Subcutaneous abdominal adipose tissue (tissue), 5 donors: Measurements from ENCODE around the gene BSX.

Source experiments
- H3K27ac ChIP-seq: one replicate; pipeline ENCODE4 v1.7.0; 2013; ENCODE audit warnings: low read depth, mild to moderate bottlenecking, inconsistent platforms, low read length, moderate library complexity
- H3K27me3 ChIP-seq, 5 donors: one replicate each; pipeline ENCODE4 v1.7.0; 2013; ENCODE audit warnings: low read length in 5 of 5, inconsistent platforms in 1 of 5; ENCODE audit not compliant: control insufficient read depth in 5 of 5, insufficient read depth in 4 of 5
- H3K36me3 ChIP-seq, 5 donors: one replicate each; pipeline ENCODE4 v1.7.0; 2013; ENCODE audit warnings: low read length in 5 of 5; ENCODE audit not compliant: control insufficient read depth in 5 of 5, insufficient read depth in 5 of 5
- H3K4me1 ChIP-seq, 5 donors: one replicate each; pipeline ENCODE4 v1.7.0; 2013; ENCODE audit warnings: low read length in 5 of 5, mild to moderate bottlenecking in 3 of 5, moderate library complexity in 1 of 5; ENCODE audit not compliant: control insufficient read depth in 5 of 5, insufficient read depth in 5 of 5
- H3K4me3 ChIP-seq, 5 donors: one replicate each; pipeline ENCODE4 v1.7.0; 2013; ENCODE audit warnings: low read length in 5 of 5, low read depth in 1 of 5
- H3K9ac ChIP-seq, 5 donors: one replicate each; pipeline ENCODE4 v1.7.0; 2013; ENCODE audit warnings: low read length in 5 of 5, mild to moderate bottlenecking in 4 of 5, moderate library complexity in 3 of 5
- H3K9me3 ChIP-seq, 5 donors: one replicate each; pipeline ENCODE4 v1.7.0; 2013; ENCODE audit warnings: low read length in 5 of 5; ENCODE audit not compliant: control insufficient read depth in 5 of 5
- donor health status: healthy.
- donor health status: healthy.
- donor health status: healthy.
- donor health status: healthy.
- donor health status: healthy.

Gene BSX

GRCh38 chr11:122984186-122985011 is 2.8 kb upstream of the BSX start:
- Histone ChIP-seq H3K9me3 (no peaks in the 10 kb centered on the region), H3K27me3 (peaks cover 43 to 63% (median 50%) of the 10 kb centered on the region in 5 donors), H3K36me3 (no peaks in the 10 kb centered on the region), H3K9ac (peak overlapping the region in 2 of 5 donors; percentile 25 to 40), H3K4me1 (peaks cover 0 to 20% (median 15%) of the 10 kb centered on the region in 5 donors), H3K4me3 (peak overlapping the region; percentile 62 to 77 (median 73)), H3K27ac (no peak overlapping the region)

GRCh38 chr11:122983438-122984185 is 2.0 kb upstream of the BSX start:
- Histone ChIP-seq H3K9me3 (no peaks in the 10 kb centered on the region), H3K4me1 (peaks cover 0 to 24% (median 15%) of the 10 kb centered on the region in 5 donors), H3K27ac (no peak overlapping the region), H3K4me3 (peak overlapping the region; percentile 62 to 77 (median 73)), H3K27me3 (peaks cover 43 to 68% (median 56%) of the 10 kb centered on the region in 5 donors), H3K9ac (peak overlapping the region in 2 of 5 donors; percentile 25 to 40), H3K36me3 (no peaks in the 10 kb centered on the region)

- H3K4me3 ChIP-seq, result no peak overlapping the region
- H3K9me3 ChIP-seq, result no peaks in the 10 kb centered on the region
- H3K27me3 ChIP-seq, result peaks cover 50 to 85% (median 80%) of the 10 kb centered on the region in 5 donors
- no peaks in the 10 kb centered on the region for H3K36me3 ChIP-seq
- peaks cover 0 to 41% (median 30%) of the 10 kb centered on the region in 5 donors for H3K4me1 ChIP-seq
- H3K9ac ChIP-seq, result no peak overlapping the region
- H3K27ac ChIP-seq, result no peak overlapping the region
Observed at GRCh38 chr11:122979815-122980595, 1.6 kb downstream of the BSX start.

GRCh38 chr11:122979103-122979814 is 2.4 kb downstream of the BSX start:
- H3K4me1 ChIP-seq, result peaks cover 0 to 34% (median 24%) of the 10 kb centered on the region in 5 donors
- no peaks in the 10 kb centered on the region for H3K36me3 ChIP-seq
- no peak overlapping the region for H3K9ac ChIP-seq
- no peak overlapping the region for H3K27ac ChIP-seq
- H3K9me3 ChIP-seq, result no peaks in the 10 kb centered on the region
- no peak overlapping the region for H3K4me3 ChIP-seq
- H3K27me3 ChIP-seq, result peaks cover 50 to 81% (median 76%) of the 10 kb centered on the region in 5 donors

GRCh38 chr11:122978299-122978620 is 3.4 kb downstream of the BSX start:
- H3K4me3 ChIP-seq, result no peak overlapping the region
- H3K27ac ChIP-seq, result no peak overlapping the region
- no peak overlapping the region for H3K9ac ChIP-seq
- peaks cover 46 to 81% (median 69%) of the 10 kb centered on the region in 5 donors for H3K27me3 ChIP-seq
- peaks cover 0 to 25% (median 16%) of the 10 kb centered on the region in 5 donors for H3K4me1 ChIP-seq
- H3K36me3 ChIP-seq, result no peaks in the 10 kb centered on the region
- no peaks in the 10 kb centered on the region for H3K9me3 ChIP-seq

GRCh38 chr11:122977470-122978298 is 4.0 kb downstream of the BSX start:
- no peak overlapping the region for H3K9ac ChIP-seq
- H3K36me3 ChIP-seq, result no peaks in the 10 kb centered on the region
- no peaks in the 10 kb centered on the region for H3K9me3 ChIP-seq
- peaks cover 42 to 80% (median 67%) of the 10 kb centered on the region in 5 donors for H3K27me3 ChIP-seq
- H3K4me1 ChIP-seq, result peaks cover 0 to 25% (median 16%) of the 10 kb centered on the region in 5 donors
- H3K4me3 ChIP-seq, result peak overlapping the region in 1 of 5 donors; percentile 42
- no peak overlapping the region for H3K27ac ChIP-seq

GRCh38 chr11:122976734-122977469 is 4.7 kb downstream of the BSX start:
- Histone ChIP-seq H3K36me3 (no peaks in the 10 kb centered on the region), H3K9me3 (no peaks in the 10 kb centered on the region), H3K27ac (no peak overlapping the region), H3K4me3 (peak overlapping the region in 3 of 5 donors; percentile 17 to 42 (median 40)), H3K27me3 (peaks cover 38 to 73% (median 64%) of the 10 kb centered on the region in 5 donors), H3K4me1 (peaks cover 0 to 25% (median 16%) of the 10 kb centered on the region in 5 donors), H3K9ac (no peak overlapping the region)

GRCh38 chr11:122976061-122976733 is 5.4 kb downstream of the BSX start:
- Histone ChIP-seq H3K9ac (no peak overlapping the region), H3K27ac (no peak overlapping the region), H3K36me3 (no peaks in the 10 kb centered on the region), H3K4me1 (peaks cover 0 to 21% (median 15%) of the 10 kb centered on the region in 5 donors), H3K4me3 (no peak overlapping the region), H3K27me3 (peaks cover 34 to 70% (median 59%) of the 10 kb centered on the region in 5 donors), H3K9me3 (no peaks in the 10 kb centered on the region)
